Coronary artery (tissue), 2 donors: Measurements from ENCODE around the gene S100P.
"Not testable (repeated sequence)": the region's sequence is repeated elsewhere in the genome, so short reads cannot be mapped to it uniquely, and the experiment has no call there.

Experiments used
- DNase-seq: peaks from one replicate; pipeline ENCODE4 v3.0.0-alpha.2; 2017; ENCODE audit warnings: low spot score
- H3K27ac ChIP-seq, 2 donors: fragments of 200-600 bp; sonication (generic); one replicate each; pipeline ENCODE4 v1.5.1; 2016 to 2019
- H3K4me3 ChIP-seq: fragments of 200-600 bp; sonication (generic); 2 replicates; pipeline ENCODE4 v1.5.1; 2016; ENCODE audit warnings: mild to moderate bottlenecking, moderate library complexity
- CTCF ChIP-seq: fragments of 200-600 bp; sonication (generic); IDR thresholded peaks from one replicate; pipeline ENCODE4 v1.5.1; 2019; ENCODE audit warnings: antibody characterized with exemption

Gene S100P

GRCh38 chr4:6718932-6719610 lies 25.4 kb downstream of the S100P start:
- DNase-seq = no peak
- H3K27ac ChIP-seq = no peak overlapping the region
- H3K4me3 ChIP-seq = no peak overlapping the region
- TF ChIP-seq CTCF = no peak

- TF ChIP-seq CTCF = no peak
- no peak overlapping the region for H3K27ac ChIP-seq
These were observed 26.0 kb downstream of the S100P start for GRCh38 chr4:6719611-6720179.

GRCh38 chr4:6720202-6720699 lies 26.6 kb downstream of the S100P start:
- peak; percentile 80 for TF ChIP-seq CTCF
- no peak overlapping the region for H3K4me3 ChIP-seq
- no peak for DNase-seq
- no peak overlapping the region for H3K27ac ChIP-seq

More at GRCh38 chr4:6719611-6720179, 26.0 kb downstream of the S100P start:
- no peak for DNase-seq
- H3K4me3 ChIP-seq = no peak overlapping the region

DNA sequence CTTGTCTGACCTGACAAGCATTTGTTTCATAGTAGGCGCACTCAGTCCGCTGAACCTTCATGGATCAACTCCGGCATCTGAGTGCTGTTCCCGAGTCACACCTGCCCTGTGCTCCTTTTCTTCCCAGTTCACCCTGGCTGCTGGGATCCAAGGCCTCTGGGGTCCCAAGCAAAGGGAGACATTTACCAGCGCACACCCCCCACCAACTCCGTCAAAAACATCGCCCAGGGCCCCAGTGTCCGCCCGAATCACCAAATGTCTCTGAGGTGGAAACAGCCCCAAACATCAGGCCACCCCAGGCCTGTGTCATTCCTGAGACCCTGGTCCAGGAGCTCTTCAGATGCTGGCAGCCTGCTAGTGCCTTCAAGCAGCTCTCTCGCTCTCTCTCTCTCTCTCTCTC lies 27.4 kb downstream of the S100P start:
- no peak for DNase-seq
- TF ChIP-seq CTCF = no peak
- Histone ChIP-seq H3K4me3 (no peak overlapping the region), H3K27ac (no peak overlapping the region)

DNA sequence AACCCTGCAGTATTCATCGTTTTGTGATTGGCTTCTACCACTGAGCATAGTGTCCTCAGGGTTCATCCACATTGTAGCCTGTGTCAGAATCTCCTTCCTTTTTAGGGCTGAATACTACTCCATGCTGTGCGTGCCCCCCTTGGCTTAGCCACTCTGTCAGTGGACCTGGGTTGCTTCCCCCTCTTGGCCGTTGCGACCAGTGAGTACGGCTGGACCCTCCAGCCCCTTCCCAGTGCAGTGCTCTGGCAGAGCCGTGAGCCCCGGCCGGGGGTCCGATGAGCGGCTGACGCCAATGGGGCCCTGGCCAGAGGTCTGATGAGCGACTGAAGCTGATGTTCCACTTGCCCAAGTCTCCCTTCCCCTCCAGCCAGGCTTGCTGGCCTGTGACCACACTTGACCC lies 29.2 kb downstream of the S100P start:
- Histone ChIP-seq H3K27ac (no peak overlapping the region), H3K4me3 (no peak overlapping the region)
- DNase-seq = no peak
- no peak for TF ChIP-seq CTCF

DNA sequence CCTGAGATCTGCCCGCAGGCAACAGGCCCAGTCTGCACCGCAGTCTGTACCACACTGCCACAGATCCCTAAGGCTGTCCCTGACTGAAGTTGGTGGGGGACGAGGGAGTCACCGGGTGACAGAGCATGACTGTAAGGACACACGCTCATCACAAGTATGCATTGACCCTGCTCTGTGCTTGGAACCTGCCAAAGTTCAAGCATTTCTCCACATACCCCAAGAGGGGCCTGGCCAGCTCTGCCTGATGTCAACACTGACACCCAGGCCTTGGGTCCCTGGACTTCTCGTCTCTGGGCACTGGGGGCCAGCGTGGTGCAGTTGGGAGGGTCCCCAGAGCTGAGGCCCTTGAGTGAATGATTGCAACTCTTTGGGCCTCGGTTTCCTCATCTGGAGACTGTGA lies 30.2 kb downstream of the S100P start:
- Histone ChIP-seq H3K27ac (no peak overlapping the region), H3K4me3 (no peak overlapping the region)
- TF ChIP-seq CTCF = no peak
- DNase-seq = no peak

DNA sequence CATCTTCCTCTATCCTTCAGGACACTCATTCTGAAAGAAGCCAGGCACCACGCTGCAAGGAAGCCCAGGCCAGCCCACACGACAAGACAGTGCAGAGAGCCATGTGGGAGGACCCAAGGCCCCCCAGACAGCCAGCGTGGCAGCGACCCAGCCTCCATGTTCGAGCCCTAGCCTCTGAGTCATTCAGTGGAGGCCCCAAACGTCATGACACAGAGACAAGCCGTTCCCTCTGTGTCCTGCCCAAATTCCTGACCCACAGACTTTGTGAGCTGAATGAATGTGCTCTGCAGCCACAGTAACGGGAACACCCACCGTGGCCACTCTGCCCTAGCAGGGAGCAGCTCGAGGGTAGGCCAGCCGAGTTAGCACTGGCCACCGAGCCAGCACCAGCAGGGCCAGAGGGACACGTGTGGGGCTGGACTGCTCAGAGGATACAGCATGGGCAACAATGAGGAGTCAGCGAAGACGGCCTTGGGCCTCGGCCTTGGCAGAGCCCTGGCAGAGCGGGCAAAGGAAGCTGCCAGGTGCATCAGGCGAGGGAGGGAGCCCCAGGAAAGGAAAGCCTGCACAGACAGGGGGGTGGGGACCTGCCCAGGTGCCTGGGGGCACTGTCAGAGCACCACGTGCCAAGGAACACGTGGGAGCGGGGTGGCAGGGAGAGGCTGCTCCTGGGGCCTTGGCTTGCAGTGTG lies 30.9 kb downstream of the S100P start:
- DNase-seq = no peak
- Histone ChIP-seq H3K27ac (no peak overlapping the region), H3K4me3 (no peak overlapping the region)
- no peak for TF ChIP-seq CTCF

DNA sequence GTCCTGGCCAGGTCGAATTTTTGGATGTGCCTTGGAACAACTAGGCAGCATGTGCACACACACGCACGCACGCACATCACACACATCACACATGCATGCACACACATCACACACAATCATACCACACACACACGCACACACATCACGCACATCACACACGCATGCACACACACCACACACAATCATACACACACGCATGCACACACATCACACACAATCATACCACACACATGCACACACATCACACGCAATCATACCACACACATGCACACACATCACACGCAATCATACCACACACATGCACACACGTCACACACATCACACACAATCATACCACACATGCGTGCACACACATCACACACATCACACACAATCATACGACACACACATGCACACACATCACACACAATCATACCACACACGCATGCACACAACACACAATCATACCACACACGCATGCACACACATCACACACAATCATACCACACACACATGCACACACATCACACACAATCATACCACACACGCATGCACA lies 31.8 kb downstream of the S100P start:
- not testable (repeated sequence) for H3K27ac ChIP-seq, H3K4me3 ChIP-seq, DNase-seq
